PFSK-1 (cell line): Measurements from ENCODE around the gene TNNC2.
A peak's percentile ranks its signal among the peaks of the same experiment; 100 is the strongest.

Source experiments
- FOXP2 ChIP-seq: optimal IDR thresholded peaks from 2 replicates; pipeline ENCODE3; 2011; ENCODE audit warnings: borderline replicate concordance, control low read depth, inconsistent platforms; ENCODE audit not compliant: insufficient read depth; ENCODE audit errors: extremely low read length, extremely low read depth
- POLR2AphosphoS5 ChIP-seq: IDR thresholded peaks from 2 replicates; pipeline ENCODE4 v1.6.1; 2012; ENCODE audit warnings: low read depth, mild to moderate bottlenecking, control low read depth, low read length, moderate library complexity
- REST ChIP-seq, 2 experiments: IDR thresholded peaks; 2 replicates each; pipeline versions ENCODE4 v1.6.1 to v1.8.0; 2011 to 2012; ENCODE audit warnings: low read depth in 2 of 2, low read length in 2 of 2, control low read depth in 1 of 2, inconsistent platforms in 1 of 2, mild to moderate bottlenecking in 1 of 2, moderate library complexity in 1 of 2; ENCODE audit not compliant: insufficient read depth in 1 of 2
- SIN3A ChIP-seq: IDR thresholded peaks from 2 replicates; pipeline ENCODE4 v1.6.1; 2012; ENCODE audit warnings: mild to moderate bottlenecking, low read length, moderate library complexity, borderline replicate concordance; ENCODE audit not compliant: insufficient read depth
- TAF1 ChIP-seq: IDR thresholded peaks from 2 replicates; pipeline ENCODE4 v1.6.1; 2012; ENCODE audit warnings: low read length, control low read depth, borderline replicate concordance; ENCODE audit not compliant: insufficient read depth

TNNC2 gene

GRCh38 chr20:45819466-45819865 is 7.6 kb downstream of the TNNC2 start:
- no peak for TF ChIP-seq REST (IDR thresholded peaks at IDR 0.05; ENCODE audit: insufficient read depth in 1 of 2, low read depth in 2 of 2, low read length in 2 of 2)
- no peak for TF ChIP-seq TAF1
- TF ChIP-seq FOXP2: no peak
- TF ChIP-seq POLR2AphosphoS5: no peak
- TF ChIP-seq SIN3A: no peak

- TF ChIP-seq REST (IDR thresholded peaks at IDR 0.05; ENCODE audit: insufficient read depth in 1 of 2, low read depth in 2 of 2, low read length in 2 of 2): no peak
- TF ChIP-seq SIN3A: no peak
- TF ChIP-seq POLR2AphosphoS5: no peak
- no peak for TF ChIP-seq TAF1
- TF ChIP-seq FOXP2: no peak
Observed at GRCh38 chr20:45818239-45818638, 8.9 kb downstream of the TNNC2 start.

GRCh38 chr20:45817376-45818194 is 9.5 kb downstream of the TNNC2 start:
- TF ChIP-seq REST (IDR thresholded peaks at IDR 0.05; ENCODE audit: insufficient read depth in 1 of 2, low read depth in 2 of 2, low read length in 2 of 2) (no peak), POLR2AphosphoS5 (peak; percentile 54), SIN3A (peak; percentile 15; the same call in 1 of the 2 replicates)

GRCh38 chr20:45816951-45817350 is 10.2 kb downstream of the TNNC2 start:
- TF ChIP-seq FOXP2 (no peak), POLR2AphosphoS5 (no peak), REST (IDR thresholded peaks at IDR 0.05; ENCODE audit: insufficient read depth in 1 of 2, low read depth in 2 of 2, low read length in 2 of 2) (no peak), SIN3A (no peak), TAF1 (no peak)
